Activated CD4-positive, alpha-beta T cell treated with anti-CD3 and anti-CD28 coated beads for 24 hours (primary cell): ENCODE measurements around the gene MAGEB17.
"Not testable (repeated sequence)": the region's sequence is repeated elsewhere in the genome, so short reads cannot be mapped to it uniquely, and the experiment has no call there.

ENCODE experiments used
- DNase-seq, 2 donors: peaks; one replicate each; pipeline ENCODE4 v3.0.0-alpha.2; 2020; ENCODE audit warnings: low read depth in 2 of 2

Gene MAGEB17, protein sequence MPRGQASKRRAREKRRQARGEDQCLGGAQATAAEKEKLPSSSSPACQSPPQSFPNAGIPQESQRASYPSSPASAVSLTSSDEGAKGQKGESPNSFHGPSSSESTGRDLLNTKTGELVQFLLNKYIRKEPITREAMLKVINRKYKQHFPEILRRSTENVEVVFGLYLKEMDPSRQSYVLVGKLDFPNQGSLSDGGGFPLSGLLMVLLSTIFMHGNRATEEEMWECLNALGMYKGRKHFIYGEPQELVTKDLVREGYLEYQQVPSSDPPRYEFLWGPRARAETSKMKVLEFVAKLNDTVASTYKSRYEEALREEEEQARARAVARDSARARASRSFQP

DNA sequence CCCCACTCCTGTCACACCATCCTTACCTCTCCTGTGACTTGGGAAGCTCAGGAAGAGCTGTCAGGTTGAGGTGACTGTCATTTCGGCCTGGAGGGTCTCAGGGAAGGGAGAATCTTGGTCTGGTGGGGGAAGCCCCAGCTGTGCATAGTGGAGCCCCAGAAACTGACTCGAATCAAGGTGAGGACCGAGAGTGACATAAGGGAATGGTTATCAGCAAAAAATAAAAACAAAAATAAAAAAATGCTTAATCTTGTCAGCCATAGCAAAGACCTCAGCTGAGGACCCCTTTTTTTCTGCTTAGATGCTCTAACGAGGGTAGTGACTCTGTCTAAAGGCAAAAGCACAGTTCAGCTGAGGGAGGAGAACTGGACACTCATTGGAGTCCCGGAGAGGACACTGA lies at the start of gene MAGEB17:
MAGEB17 (plus strand) TSS at position 301 of the 400 bp plus-strand sequence. CDS start 2,902 bp downstream, outside the sequence.
- DNase-seq = no peak

DNA sequence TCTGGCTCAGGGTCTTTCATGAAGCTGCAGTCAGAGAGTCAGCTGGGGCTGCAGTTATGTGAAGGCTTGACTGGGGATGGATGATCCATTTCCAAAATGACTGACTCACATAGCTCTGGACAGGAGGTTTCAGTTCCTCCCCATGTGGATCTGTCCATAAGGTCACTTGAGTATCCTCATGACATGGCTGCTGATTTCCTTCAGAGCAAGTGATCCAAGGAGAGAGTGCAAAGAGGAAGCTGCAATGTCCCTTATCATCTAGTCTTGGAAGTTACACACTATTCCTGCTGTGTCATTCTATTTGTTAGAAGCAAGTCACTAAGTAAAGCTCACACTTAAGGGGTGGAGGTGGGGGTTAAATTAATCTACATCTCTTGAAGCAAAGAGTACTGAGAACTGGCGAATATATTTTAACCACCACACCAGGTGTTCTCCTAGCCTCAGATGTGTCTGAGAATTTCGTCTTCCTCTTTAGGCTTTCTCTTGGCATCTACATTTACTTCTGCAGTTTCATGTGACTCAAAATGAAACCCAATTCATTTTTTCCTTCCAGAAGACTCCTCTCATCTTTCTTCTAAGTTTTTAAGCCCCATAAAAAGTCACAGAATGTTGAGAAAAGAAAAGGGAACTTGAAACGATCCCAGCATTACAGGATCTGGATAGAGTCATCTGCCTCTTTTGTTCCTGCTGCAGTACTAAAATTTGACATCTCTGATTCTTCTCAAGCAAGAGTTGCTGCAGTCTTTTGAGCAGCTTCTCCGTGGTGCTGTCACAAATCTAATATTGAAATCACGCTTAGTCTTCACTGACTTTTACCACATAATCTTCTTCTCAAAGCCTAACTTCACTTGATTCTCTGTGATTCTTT lies 47.7 kb upstream of the MAGEB17 start:
- no peak for DNase-seq

DNA sequence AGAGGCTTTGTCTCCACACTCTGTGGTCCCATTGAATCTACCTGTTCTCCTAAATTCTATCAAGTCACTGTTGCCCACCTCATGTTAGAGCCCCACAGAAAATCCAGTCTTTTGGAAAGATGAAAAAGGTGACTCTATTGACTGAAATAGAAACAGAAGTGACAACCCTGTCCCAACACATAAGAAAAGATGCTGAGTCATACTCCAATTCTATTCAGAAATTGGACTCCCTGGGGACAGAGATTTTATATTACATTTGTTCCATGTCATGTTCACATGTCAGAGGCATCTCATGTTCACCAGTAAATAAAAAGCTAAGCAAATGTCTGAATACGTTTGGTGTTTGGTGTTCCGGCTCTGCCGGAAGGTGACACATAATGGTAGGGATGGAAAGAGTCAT lies 46.9 kb upstream of the MAGEB17 start:
- no peak for DNase-seq

DNA sequence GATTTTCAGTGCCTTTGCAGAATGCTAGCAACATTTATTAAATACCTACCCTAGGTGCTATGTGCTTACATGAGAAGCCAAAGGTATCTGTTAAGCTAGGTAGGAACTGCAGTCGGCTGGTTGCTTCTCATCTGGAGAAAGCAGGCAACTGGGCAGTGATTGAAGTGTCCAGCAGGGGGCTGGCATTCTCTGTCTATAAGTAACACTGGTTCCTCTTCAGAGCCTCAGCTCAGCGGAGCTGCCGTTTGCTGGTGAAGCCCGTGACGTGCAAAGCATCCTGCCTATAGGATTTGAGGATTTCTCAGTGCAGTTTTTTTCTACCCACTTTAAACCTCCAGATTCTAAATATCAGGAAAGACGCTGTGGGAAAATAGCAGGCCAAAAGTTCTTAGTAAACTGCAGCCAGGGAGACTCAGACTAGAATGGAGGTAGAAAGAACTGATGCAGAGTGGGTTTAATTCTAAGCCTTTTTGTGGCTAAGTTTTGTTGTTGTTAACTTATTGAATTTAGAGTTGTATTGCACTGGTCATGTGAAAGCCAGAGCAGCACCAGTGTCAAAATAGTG lies 44.0 kb upstream of the MAGEB17 start, which contains the start of gene GRPR:
GRPR (plus strand) TSS at position 344 of the 565 bp plus-strand sequence. CDS start 389 bp downstream, outside the sequence.
- peak; percentile 24 to 43 for DNase-seq

DNA sequence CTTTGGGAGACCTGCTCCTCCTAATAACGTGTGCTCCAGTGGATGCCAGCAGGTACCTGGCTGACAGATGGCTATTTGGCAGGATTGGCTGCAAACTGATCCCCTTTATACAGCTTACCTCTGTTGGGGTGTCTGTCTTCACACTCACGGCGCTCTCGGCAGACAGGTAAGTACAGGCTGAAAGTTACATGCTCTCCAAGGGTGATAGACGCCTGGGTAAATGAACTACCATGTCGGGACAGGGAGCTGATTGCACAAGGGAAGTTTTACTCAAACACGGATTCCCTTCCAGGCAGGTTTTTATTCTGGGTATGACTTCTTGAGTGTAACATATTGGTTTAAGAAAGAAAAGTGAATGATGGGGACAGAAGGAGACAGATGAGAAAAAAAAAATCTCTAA lies 43.1 kb upstream of the MAGEB17 start:
- DNase-seq = no peak

DNA sequence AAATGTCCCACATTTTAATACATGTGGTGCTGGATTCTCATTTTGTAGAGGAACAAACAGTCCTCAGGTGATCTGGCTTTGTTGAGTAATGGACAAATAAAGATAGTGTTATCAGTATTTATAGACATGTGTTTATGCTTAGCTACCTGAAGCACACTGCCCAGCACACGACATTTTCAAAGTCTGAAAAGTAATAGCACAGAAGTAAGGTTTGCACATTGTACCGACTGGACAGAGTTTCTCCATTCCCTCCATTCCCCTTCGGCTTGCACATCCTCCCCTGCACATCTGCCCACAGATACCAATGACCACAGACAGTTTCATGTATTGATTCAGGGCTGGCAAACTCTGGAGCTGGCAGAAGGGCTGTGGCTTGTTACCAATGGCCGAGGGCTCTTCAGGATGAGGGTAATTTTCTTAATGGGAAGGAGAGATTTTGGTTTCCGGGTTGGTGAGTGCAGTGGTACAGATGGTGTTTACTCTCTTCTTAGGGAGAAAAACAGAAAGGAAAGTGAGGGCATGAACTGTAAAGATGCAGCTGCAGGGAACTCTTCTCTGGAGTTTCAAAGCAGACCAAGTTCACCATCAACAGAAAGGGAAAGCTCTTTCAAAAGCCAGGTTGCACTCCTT lies 41.6 kb upstream of the MAGEB17 start:
- DNase-seq = no peak

DNA sequence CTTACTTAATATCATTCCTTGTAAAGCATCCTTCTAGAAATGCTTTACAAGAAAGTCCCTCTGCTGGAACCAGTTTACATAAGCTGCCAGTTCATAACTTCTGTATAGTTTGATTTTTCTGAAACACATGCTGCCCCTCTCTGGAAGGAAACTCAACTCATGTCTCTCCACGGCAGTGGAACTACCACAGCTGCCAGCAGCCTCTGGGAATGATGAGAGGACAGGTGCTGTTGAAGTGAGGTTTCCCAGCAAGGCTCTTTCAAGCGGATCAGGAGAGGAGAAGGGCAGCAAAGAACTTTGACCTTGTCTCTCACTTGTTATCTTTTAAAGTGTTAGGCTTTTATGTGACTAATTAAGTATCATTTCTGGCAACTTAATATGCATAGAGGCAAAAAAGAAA lies 36.6 kb upstream of the MAGEB17 start:
- no peak for DNase-seq

DNA sequence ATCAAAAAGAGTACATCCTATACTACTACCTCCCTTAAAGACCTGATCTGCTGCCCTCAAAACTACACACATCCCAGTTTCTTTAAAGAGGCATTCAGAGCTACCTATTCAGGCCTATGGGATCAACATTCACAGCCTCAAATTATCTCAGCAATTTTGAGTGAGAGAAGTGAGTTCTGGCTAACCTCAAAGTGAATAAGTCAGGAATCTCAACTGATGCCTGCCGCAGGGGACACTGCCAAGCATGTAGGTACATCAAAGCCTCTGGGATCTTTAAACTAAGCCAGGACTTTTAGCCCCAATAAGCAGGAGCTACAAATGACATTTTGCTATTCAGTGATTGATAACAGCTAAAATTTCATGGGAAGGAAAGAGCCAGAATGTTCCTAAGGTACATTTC lies 32.3 kb upstream of the MAGEB17 start:
- DNase-seq = no peak

DNA sequence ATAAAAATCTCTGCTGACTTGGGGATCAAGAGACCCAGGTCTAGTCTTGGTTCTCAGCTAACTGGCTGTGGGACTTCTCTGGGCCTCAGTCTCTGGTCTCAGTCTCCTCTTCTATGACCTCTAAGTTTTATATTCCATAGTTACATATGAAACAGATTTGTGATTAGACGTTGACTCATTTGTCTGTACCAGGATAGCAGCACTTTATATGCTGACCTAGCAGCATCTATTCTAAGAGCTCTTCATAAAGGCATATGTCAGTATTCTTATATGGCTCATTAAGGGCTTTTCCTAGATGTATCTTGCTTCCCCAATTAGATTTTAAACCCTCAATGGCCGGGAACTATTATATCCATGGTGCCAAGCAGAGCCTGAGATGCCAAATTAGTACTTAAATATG lies 31.2 kb upstream of the MAGEB17 start:
- DNase-seq = no peak

DNA sequence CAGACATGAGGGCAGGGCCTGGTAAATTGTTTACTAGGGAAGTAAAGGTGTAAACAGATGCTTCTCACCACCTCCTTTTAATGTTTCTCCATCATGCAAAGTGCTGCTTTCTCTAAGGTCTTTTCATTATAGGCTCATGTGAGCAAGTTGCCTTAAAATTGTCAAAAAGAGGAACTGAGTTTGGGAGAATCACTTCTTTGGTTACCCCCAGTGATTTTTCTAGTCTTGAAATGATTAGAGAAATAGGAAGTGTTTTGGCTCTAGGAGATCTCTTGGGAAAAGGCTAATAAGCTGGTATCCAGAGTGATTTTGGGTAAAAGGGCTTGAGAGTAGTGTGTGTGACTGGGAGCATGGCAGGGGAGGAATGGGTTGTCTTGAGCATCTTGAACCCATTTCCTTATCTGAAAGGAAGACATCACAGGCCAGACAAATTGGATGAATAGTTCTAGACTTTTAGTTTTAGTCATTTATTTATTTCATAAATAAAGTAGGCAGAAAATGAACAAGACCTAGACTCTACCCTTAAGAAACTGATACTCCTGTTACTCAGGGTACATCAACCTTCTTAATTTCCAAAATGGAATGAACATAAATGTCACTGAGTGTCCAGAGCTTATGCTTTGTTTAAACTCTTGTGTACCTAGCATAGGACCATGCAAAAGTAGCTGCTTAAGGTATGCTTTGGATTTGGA lies 29.7 kb upstream of the MAGEB17 start:
- DNase-seq = no peak

DNA sequence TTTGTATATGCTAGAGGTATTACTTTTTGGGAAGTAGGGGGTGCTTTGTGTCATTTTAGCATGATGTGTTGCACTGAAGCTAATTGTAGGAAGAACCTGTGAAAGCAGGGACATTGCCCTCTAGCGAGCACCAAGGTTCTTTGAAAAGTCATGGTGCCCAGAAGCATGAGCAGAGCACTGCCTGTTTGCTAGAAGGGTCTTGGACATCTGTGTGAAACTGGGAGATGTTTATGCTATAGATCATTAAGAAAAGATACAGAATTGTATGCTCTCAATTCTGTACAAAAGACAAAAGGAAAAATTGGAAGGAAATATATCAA lies 29.2 kb upstream of the MAGEB17 start:
- no peak for DNase-seq

DNA sequence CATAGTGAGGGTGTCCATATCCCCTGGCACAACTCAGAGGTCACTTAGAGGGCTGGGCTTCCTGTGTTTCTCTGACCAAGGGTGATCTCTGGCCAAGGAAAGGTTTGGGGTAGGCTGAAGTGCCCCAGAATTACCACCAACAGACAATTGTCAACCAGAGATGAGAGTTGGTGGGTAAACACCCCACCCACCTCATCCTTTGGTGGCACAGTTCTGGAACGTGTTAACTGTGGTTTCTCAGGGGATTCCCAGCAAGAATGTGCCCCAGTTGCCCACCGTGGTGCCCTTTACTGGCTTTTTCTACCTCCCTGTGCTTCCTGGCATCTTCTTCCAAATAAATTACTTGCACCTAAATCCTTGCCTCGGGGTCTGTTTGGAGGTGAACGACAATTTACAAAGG lies 26.8 kb upstream of the MAGEB17 start:
- no peak for DNase-seq

DNA sequence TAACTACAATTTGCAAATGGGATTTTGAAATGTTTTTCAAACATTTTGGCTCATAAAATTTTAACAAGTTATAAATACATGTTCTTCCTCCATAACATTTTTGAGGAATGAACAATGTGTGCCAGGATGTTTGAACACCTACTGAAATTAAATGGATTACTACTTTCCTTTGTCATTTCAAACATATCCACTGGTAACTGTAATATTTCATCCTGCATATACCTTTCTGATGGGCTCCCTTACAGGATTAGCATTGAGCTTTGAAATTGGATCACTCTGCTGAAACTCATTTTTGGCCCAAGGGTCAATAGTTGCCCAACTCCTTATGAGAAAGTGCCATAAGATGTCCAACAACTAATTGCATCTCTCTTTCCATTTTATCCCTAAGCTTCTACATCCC lies 26.3 kb upstream of the MAGEB17 start:
- no peak for DNase-seq

DNA sequence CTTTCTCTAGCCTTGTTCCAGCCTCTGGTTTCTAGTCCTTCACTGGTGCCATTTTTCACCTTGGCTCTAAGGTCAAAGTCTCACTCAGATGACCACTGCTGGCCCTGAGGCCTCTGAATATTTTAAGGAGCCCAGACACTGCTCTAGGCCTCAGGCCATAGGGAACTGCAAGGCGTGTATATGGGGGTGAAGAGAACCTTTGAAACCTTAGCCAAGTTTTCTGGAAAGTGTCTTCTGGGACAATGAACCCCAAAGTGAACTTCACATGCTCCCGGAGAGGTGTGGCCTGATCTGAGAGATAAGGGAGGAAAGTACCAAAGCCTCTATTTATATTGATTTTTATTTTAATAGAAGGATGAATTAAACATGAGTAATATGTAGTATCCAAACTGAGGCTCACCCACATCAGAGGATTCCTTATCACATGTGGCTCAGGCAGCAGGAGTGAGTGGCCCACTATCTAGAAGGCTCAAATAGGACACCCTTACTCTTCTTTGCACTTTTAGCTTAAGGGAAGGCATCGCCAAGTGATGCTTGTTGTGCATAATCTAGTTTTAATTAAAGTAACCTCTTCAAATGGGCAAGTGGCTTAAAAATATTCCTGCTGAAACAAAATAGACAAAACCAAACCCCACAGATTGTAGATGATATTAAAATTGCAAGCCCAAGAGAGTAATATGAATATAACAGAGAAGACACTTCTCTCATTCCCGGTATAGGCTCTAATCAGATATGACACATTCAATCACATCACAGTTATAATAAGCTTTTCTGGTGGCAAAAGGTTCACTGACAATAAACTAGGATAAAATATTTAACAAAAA lies 25.6 kb upstream of the MAGEB17 start:
- DNase-seq = no peak

DNA sequence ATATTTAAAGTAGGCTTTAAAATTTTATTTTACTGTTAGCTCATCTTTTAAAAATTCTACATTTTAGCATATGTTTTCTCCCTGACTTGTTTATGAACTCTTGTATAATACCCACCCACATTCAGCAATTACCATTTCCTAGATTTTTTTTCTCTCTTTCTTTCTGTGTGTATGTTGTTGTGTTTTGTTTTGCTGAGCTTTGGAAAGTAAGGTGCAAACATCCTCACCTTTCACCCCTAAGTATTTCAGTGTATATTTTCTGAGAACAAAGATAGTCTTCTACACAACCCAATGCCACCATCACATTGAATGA lies 25.1 kb upstream of the MAGEB17 start:
- no peak for DNase-seq

DNA sequence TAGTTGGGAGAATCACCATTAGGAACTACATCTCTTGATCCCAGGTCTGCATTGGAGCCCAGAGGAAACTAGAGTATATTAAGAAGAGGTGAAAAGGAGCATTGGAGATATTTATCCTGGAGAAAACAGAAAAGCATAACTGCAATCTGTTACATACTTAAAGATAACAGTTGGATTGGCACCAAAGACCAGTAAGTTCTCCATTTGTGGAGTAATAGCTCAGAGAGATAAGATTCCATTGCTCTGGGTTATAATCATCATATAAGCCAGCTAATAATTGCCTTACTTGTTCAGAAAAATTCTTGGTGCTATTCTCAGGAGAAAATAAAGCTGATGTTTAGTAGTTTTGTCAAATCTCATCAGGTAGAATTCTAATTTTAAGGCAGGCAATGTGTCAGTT lies 23.3 kb upstream of the MAGEB17 start:
- no peak for DNase-seq

DNA sequence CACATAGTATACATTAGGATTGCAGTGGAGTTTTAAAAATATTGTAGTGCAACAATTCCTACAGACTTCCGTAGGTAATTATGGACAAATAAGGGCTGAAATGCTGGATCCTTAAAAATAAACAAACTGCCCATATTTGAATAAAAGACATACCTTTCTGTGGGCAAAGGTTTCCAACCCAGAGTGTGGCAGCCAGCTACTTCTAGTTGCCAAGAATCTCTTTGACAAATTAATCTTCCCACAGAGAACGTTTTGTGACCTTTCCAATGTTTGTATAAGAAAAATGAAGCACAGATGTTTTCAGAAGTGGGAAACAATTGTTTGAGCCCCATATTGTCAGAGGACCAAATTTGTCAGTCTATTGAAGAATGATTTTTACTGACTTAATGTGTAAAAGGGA lies 22.9 kb upstream of the MAGEB17 start:
- DNase-seq = no peak

DNA sequence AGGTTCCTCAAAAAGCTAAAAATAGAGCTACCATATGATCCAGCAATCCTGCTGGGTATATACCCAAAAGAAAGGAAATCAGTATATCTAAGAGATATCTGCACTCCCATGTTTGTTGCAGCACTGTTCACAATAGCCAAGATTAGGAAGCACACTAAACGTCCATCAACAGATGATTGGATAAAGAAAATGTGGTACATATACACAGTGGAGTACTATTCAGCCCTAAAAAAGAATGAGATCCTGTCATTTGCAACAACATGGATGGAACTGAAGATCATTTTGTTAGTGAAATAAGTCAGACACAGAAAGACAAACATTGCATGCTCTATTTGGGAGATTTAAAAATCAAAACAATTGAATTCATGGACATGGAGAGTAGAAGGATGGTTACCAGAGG lies 22.2 kb upstream of the MAGEB17 start:
- DNase-seq = not testable (repeated sequence)

DNA sequence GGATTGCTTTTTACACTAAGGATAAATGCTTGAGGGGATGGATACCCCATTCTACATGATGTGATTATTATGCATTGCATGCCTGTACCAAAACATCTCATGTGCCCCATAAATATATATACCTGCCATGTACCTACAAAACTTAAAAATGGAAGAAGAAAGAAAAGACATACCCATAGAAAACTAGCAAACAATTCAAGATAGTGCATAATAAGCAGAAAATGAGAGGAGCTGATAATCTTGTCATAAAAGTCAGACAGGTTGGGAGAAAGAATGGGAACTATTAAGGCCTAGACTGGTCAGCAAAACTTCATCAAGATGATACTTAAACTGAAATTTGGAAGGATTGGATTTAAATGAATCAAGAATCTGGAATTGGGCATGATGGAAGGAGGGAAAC lies 21.6 kb upstream of the MAGEB17 start:
- DNase-seq = no peak

DNA sequence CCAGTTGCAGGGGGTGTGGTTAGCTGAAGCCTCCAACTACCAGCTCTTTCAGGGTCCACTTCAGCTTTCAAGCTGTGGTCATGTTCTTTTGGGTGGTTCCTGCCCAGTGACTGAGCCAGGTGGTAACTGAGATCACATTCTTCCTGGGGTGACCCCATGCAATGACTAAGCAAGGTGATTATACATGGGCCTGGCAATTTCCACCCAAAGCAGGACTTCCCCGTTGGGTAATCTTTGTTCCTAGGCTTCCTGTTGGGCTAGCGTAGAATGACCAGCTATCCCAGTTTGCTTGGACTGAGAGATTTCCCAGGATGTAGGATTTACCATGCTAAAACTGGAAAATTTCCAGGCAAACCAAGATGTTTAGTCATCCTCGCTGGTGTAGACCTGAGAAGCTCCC lies 18.4 kb upstream of the MAGEB17 start:
- no peak for DNase-seq

DNA sequence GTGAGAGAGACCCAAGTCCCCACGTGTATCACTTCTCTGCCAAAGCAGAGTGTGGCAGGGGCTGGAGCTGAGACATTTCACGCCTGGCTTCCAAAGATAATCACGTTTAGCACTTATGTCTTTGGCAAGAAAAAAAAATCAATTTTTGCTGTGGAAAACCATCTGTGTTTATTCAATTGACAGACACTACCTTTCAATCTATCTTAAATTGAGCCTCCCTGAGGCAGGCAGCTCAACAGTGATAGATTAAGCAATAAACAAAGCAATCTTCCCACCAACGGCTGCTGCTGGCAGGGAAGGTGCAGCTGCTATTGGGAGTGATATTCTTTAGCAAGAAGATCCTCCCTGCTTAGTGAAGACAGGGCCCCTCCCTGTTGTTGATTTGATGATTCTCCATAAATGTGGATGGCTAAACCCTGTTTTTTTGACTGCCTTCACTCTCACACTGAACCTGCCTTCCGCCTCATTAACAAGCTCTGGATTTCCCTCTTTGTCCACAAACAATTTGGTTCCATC lies 11.6 kb upstream of the MAGEB17 start:
- no peak for DNase-seq
